Measurements from ENCODE around the gene ZBTB20. TPM values are rescaled to one million over a fixed set of nuclear protein-coding genes. Genes with fewer than 3 reads are reported as not detected.

Gene ZBTB20
- total RNA-seq, 1 donor from 2014 or later = 15.5 TPM

- TF ChIP-seq CTCF (IDR thresholded peaks at IDR 0.05) = no peak
- DNase-seq (ENCODE audit: low spot score) = no peak
- H3K4me3 Mint-ChIP-seq (ENCODE audit: unreplicated experiment) = no peak overlapping the region
- H3K36me3 Mint-ChIP-seq (ENCODE audit: low read depth) = no peaks in the 10 kb centered on the region
- H3K27me3 Mint-ChIP-seq (ENCODE audit: low read depth) = no peaks in the 10 kb centered on the region
- no peaks in the 10 kb centered on the region for H3K9me3 Mint-ChIP-seq (ENCODE audit: low read depth)
- H3K27ac Mint-ChIP-seq (ENCODE audit: unreplicated experiment) = no peak overlapping the region
- H3K4me1 Mint-ChIP-seq (ENCODE audit: low read depth) = peaks cover 51% of the 10 kb centered on the region
Measured at GRCh38 chr3:114553949-114554593, 593.0 kb downstream of the ZBTB20 start.

GRCh38 chr3:114552527-114552812, 594.6 kb downstream of the ZBTB20 start:
- Mint-ChIP-seq H3K27ac (ENCODE audit: unreplicated experiment) (peak overlapping the region; percentile 74), H3K4me3 (ENCODE audit: unreplicated experiment) (no peak overlapping the region), H3K27me3 (ENCODE audit: low read depth) (no peaks in the 10 kb centered on the region), H3K4me1 (ENCODE audit: low read depth) (peaks cover 43% of the 10 kb centered on the region), H3K9me3 (ENCODE audit: low read depth) (no peaks in the 10 kb centered on the region), H3K36me3 (ENCODE audit: low read depth) (no peaks in the 10 kb centered on the region)
- no peak for DNase-seq (ENCODE audit: low spot score)
- TF ChIP-seq CTCF (IDR thresholded peaks at IDR 0.05) = no peak

- no peak for DNase-seq (ENCODE audit: low spot score)
- peaks cover 41% of the 10 kb centered on the region for H3K4me1 Mint-ChIP-seq (ENCODE audit: low read depth)
Measured at GRCh38 chr3:114551770-114552526, 595.1 kb downstream of the ZBTB20 start.

GRCh38 chr3:114550165-114550564, 596.9 kb downstream of the ZBTB20 start:
- TF ChIP-seq CTCF (IDR thresholded peaks at IDR 0.05) = no peak
- H3K9me3 Mint-ChIP-seq (ENCODE audit: low read depth) = no peaks in the 10 kb centered on the region
- no peaks in the 10 kb centered on the region for H3K36me3 Mint-ChIP-seq (ENCODE audit: low read depth)
- H3K27ac Mint-ChIP-seq (ENCODE audit: unreplicated experiment) = no peak overlapping the region
- no peak for DNase-seq (ENCODE audit: low spot score)
- no peaks in the 10 kb centered on the region for H3K27me3 Mint-ChIP-seq (ENCODE audit: low read depth)
- H3K4me1 Mint-ChIP-seq (ENCODE audit: low read depth) = peaks cover 34% of the 10 kb centered on the region
- no peak overlapping the region for H3K4me3 Mint-ChIP-seq (ENCODE audit: unreplicated experiment)

More at GRCh38 chr3:114551770-114552526, 595.1 kb downstream of the ZBTB20 start:
- Mint-ChIP-seq H3K9me3 (ENCODE audit: low read depth) (no peaks in the 10 kb centered on the region), H3K36me3 (ENCODE audit: low read depth) (no peaks in the 10 kb centered on the region), H3K4me3 (ENCODE audit: unreplicated experiment) (no peak overlapping the region), H3K27me3 (ENCODE audit: low read depth) (no peaks in the 10 kb centered on the region), H3K27ac (ENCODE audit: unreplicated experiment) (peak overlapping the region; percentile 74)
- TF ChIP-seq CTCF (IDR thresholded peaks at IDR 0.05) = no peak

- H3K36me3 Mint-ChIP-seq (ENCODE audit: low read depth) = no peaks in the 10 kb centered on the region
- no peak for TF ChIP-seq CTCF (IDR thresholded peaks at IDR 0.05)
- peaks cover 11% of the 10 kb centered on the region for H3K4me1 Mint-ChIP-seq (ENCODE audit: low read depth)
- H3K27ac Mint-ChIP-seq (ENCODE audit: unreplicated experiment) = no peak overlapping the region
- no peak overlapping the region for H3K4me3 Mint-ChIP-seq (ENCODE audit: unreplicated experiment)
- no peaks in the 10 kb centered on the region for H3K27me3 Mint-ChIP-seq (ENCODE audit: low read depth)
- H3K9me3 Mint-ChIP-seq (ENCODE audit: low read depth) = no peaks in the 10 kb centered on the region
- no peak for DNase-seq (ENCODE audit: low spot score)
Measured at GRCh38 chr3:114545193-114545592, 601.9 kb downstream of the ZBTB20 start.
